RWPE1 (cell line): ENCODE measurements around the gene SEMA4C.

Source experiments
- CTCF ChIA-PET: fragments of 350-600 bp; sonication (Branson Sonifier 250); formaldehyde crosslinking; extraction: SDS; loops from one replicate; lab custom pipeline; 2021; lab: Yijun Ruan, JAX
- POLR2A ChIA-PET: fragments of 400-600 bp; formaldehyde crosslinking; extraction: SDS; loops from one replicate; lab custom pipeline; 2020; ENCODE audit warnings: antibody characterized with exemption; ENCODE audit not compliant: low non-redundant PET; lab: Yijun Ruan, JAX
- DNase-seq: peaks from one replicate; pipeline ENCODE4 v3.0.0; 2012; ENCODE audit warnings: low spot score
- H3K27ac ChIP-seq: fragments of 450-650 bp; 2 replicates; pipeline ENCODE4 v1.5.1; 2017
- TF ChIP-seq, protein P1 (sequence below): fragments of 450-650 bp; conservative IDR thresholded peaks from 2 replicates; pipeline ENCODE4 v1.5.1; 2017; ENCODE audit warnings: low read depth, mild to moderate bottlenecking

The SEMA4C gene

GRCh38 chr2:96822786-96823185 lies 47.1 kb downstream of the SEMA4C start:
- ChIA-PET POLR2A (no interaction called here), CTCF (no interaction called here)
- H3K27ac ChIP-seq: peak overlapping the region; percentile 6
- TF ChIP-seq, protein P1, sequence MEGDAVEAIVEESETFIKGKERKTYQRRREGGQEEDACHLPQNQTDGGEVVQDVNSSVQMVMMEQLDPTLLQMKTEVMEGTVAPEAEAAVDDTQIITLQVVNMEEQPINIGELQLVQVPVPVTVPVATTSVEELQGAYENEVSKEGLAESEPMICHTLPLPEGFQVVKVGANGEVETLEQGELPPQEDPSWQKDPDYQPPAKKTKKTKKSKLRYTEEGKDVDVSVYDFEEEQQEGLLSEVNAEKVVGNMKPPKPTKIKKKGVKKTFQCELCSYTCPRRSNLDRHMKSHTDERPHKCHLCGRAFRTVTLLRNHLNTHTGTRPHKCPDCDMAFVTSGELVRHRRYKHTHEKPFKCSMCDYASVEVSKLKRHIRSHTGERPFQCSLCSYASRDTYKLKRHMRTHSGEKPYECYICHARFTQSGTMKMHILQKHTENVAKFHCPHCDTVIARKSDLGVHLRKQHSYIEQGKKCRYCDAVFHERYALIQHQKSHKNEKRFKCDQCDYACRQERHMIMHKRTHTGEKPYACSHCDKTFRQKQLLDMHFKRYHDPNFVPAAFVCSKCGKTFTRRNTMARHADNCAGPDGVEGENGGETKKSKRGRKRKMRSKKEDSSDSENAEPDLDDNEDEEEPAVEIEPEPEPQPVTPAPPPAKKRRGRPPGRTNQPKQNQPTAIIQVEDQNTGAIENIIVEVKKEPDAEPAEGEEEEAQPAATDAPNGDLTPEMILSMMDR: no peak
- DNase-seq: no peak

- ChIA-PET POLR2A (interaction anchor here (0.5 kb wide), 1 partner anchor 486 kb away, joined by 5 read pairs; the partner anchor contains the start of gene NCAPH), CTCF (interaction anchor here (0.9 to 1.3 kb wide), 2 partner anchors 60 to 129 kb away, joined by 4 read pairs; no protein-coding TSS in a partner anchor)
- TF ChIP-seq, protein P1: no peak
- no peak for DNase-seq
- no peak overlapping the region for H3K27ac ChIP-seq
Observed at GRCh38 chr2:96821113-96821675, 48.7 kb downstream of the SEMA4C start.

- CTCF ChIA-PET: no interaction called here
- TF ChIP-seq, protein P1: no peak
- H3K27ac ChIP-seq: no peak overlapping the region
Observed at GRCh38 chr2:96819876-96820511, 49.9 kb downstream of the SEMA4C start.

DNA sequence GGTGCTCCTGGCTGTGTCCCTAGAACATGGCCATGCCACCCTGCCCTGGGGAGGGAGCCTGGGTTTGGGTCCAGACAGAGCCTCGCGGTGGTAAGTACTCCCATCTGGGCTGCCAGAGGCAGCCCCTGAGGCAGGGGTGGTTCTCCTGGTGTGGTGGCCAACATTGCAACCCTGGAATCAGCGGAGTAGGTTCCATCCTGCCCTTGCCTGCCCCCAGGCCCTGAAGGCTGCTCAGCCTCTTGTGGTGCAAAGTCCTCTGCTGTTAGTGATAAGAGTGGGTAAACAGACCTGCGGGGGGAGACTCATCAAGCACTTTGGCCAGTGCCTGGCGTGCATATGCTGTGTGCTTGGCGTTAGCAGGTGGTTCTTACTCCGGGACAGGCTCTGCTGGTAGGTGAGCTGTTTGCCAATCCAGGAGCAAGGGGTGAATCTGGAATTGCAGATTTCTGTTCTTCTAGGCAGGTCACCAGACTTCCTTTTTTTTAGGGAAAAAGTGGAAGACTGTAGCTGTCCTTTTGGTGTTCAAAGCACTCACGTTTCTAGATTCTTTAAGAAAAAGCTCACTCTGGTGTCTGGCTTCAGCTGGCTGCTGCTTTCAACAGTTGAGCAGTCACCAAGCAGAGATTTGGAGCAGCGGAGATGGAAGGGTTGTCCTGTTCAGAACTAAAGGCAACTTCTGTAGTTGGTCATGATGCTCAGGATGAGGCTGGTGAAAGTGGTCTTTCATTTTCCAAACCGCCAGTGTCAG lies 50.6 kb downstream of the SEMA4C start:
- TF ChIP-seq, protein P1: no peak
- no peak for DNase-seq
- H3K27ac ChIP-seq: no peak overlapping the region
- POLR2A ChIA-PET: no interaction called here
- CTCF ChIA-PET: interaction anchor here (0.6 kb wide), 1 partner anchor 256 kb away, joined by 3 read pairs; no protein-coding TSS in a partner anchor

More at GRCh38 chr2:96819876-96820511, 49.9 kb downstream of the SEMA4C start:
- no peak for DNase-seq
- POLR2A ChIA-PET: no interaction called here

GRCh38 chr2:96817882-96818281 lies 52.0 kb downstream of the SEMA4C start:
- DNase-seq: no peak
- TF ChIP-seq, protein P1: no peak
- POLR2A ChIA-PET: interaction anchor here (0.6 kb wide), 1 partner anchor 85 kb away, joined by 3 read pairs; no protein-coding TSS in a partner anchor
- CTCF ChIA-PET: interaction anchor here (0.5 to 2.0 kb wide), 4 partner anchors 40 to 381 kb away, joined by 3 to 5 read pairs (median 4); partner anchors contain the start of gene ANKRD39
- no peak overlapping the region for H3K27ac ChIP-seq
